Effector memory CD4-positive, alpha-beta T cell (primary cell): ENCODE measurements around the gene DNAH6.

Source experiments
- DNase-seq, 3 donors: peaks; one replicate each; pipeline ENCODE4 v3.0.0-alpha.2; 2020
- H3K27ac ChIP-seq: 2 replicates; pipeline ENCODE4 v1.7.0; 2013; ENCODE audit warnings: mild to moderate bottlenecking, low read length, moderate library complexity; ENCODE audit not compliant: insufficient read depth, poor library complexity, severe bottlenecking
- H3K27me3 ChIP-seq: replicated peaks from 2 replicates; pipeline ENCODE4 v1.7.0; 2013; ENCODE audit warnings: mild to moderate bottlenecking, low read length; ENCODE audit not compliant: insufficient read depth, control insufficient read depth, poor library complexity, severe bottlenecking
- H3K36me3 ChIP-seq: 2 replicates; pipeline ENCODE4 v1.7.0; 2013; ENCODE audit warnings: mild to moderate bottlenecking, low read length, moderate library complexity; ENCODE audit not compliant: control insufficient read depth, insufficient read depth
- H3K4me1 ChIP-seq: 2 replicates; pipeline ENCODE4 v1.7.0; 2013; ENCODE audit warnings: low read length, mild to moderate bottlenecking; ENCODE audit not compliant: control insufficient read depth, insufficient read depth, poor library complexity, severe bottlenecking
- H3K4me3 ChIP-seq: 2 replicates; pipeline ENCODE4 v1.7.0; 2013; ENCODE audit warnings: low read length, low read depth, mild to moderate bottlenecking; ENCODE audit not compliant: insufficient read depth, poor library complexity, severe bottlenecking
- H3K9me3 ChIP-seq: 2 replicates; pipeline ENCODE4 v1.7.0; 2013; ENCODE audit warnings: mild to moderate bottlenecking, low read length, moderate library complexity; ENCODE audit not compliant: control insufficient read depth

Gene DNAH6

DNA sequence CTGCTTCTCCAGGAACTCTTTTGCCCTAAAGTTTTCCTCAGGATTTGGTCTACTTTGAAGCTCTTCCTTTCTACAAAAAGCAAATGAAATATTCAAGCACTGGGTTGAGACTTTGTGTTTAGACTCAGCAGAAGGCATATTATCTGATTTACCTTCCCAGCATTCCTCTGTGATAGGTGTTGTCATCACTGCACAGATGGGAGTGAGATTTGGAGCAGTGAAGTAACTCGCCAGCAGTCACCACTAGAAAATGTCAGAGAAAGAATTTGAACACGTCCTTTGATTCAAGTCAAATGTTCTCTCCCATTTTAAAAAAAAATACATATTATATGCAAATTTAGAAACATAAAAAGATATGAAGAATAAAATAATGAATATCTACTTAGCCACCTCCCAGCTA, 112.2 kb downstream of the DNAH6 start:
- Histone ChIP-seq H3K36me3 (no peaks in the 10 kb centered on the region), H3K9me3 (no peaks in the 10 kb centered on the region), H3K27me3 (no peaks in the 10 kb centered on the region), H3K4me3 (no peak overlapping the region), H3K4me1 (peaks cover 5% of the 10 kb centered on the region), H3K27ac (no peak overlapping the region)
- DNase-seq: no peak

DNA sequence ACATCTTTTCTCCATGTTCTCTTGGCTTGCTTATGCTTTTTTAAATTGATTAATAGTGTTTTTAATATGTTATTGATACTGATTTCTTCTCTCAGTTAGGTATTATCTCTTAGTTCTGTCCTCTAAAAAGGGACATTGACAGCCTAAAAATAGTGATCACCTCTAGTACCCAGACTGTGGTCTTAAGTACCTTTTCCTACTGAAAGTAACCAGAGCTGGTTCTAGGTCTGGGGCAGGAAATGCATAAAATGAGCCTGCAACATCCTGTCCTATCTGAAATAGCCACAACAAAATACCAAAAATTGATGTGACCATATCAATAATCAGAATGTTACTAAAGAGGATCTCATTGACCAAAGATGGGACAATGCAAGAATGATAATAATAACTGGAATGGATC, 113.3 kb downstream of the DNAH6 start:
- H3K4me3 ChIP-seq: no peak overlapping the region
- H3K27me3 ChIP-seq: no peaks in the 10 kb centered on the region
- H3K4me1 ChIP-seq: peaks cover 5% of the 10 kb centered on the region
- no peaks in the 10 kb centered on the region for H3K9me3 ChIP-seq
- DNase-seq: no peak
- H3K36me3 ChIP-seq: no peaks in the 10 kb centered on the region
- H3K27ac ChIP-seq: no peak overlapping the region

GRCh38 chr2:84631047-84631446, 114.7 kb downstream of the DNAH6 start:
- no peak overlapping the region for H3K27ac ChIP-seq
- no peak for DNase-seq

DNA sequence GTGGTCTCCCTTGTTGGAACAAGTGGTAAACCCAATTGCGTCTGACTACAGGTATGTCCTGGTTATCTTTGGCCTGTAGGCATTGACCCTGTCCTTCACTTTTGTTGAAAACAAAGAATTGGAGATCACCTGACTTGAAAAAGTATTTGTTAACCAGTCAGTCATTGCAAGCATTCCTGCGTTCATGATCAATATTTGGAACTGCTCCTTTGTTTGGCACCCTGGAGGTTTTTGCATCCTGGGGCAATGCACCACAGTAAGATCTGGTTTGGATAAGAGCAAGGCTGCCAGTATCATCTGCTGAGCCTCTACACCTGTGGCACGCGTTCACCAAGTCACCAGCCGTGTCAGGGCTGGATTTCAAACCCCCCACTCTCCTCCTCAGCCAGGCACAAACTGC, 115.7 kb downstream of the DNAH6 start:
- Histone ChIP-seq H3K27me3 (no peaks in the 10 kb centered on the region), H3K4me3 (no peak overlapping the region), H3K4me1 (peaks cover 5% of the 10 kb centered on the region), H3K9me3 (no peaks in the 10 kb centered on the region), H3K27ac (no peak overlapping the region), H3K36me3 (no peaks in the 10 kb centered on the region)
- no peak for DNase-seq

More at GRCh38 chr2:84631047-84631446, 114.7 kb downstream of the DNAH6 start:
- H3K4me3 ChIP-seq: no peak overlapping the region
- no peaks in the 10 kb centered on the region for H3K9me3 ChIP-seq
- no peaks in the 10 kb centered on the region for H3K36me3 ChIP-seq
- H3K27me3 ChIP-seq: no peaks in the 10 kb centered on the region
- H3K4me1 ChIP-seq: peaks cover 5% of the 10 kb centered on the region

DNA sequence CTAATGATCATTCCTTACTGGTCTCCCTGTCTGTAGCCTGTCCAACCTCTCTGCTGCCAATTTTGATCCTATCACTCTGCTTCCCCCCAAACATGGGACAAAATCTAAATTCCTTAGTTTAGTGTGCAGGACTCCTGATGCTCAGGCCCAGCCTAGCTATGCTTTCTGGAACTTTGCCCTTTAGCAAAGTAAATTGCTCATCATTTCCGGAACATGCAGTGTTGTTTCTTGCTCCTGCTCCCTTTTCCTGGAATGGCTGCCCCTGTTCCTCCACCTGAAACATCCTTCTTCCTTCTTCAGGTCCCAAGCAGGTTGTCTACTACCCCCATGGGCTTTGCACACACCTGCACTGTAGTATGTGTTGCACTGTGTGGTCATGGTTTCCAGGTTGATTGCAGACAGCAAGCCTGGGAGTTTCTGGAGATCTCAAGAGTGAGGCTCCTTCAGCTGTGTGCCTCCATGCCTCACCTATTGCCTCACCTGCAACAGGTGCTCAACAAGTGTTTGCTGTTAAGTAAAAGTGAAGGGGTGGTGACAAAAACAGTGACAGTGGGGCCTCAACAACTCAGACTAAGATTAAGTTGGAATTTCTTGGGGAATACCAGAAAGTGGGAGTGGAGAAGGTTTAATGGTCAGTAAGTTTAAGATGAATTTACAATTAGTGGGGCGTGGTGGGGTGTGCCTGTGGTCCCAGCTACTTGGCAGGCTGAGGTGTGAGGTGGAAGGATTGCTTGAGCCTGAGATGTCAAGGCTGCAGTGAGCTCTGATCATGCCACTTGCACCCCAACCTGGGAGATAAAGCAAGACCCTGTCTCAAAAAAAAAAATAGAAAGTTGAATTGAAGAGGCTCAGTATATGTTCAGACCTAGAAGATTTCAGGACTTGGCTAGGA, 120.0 kb downstream of the DNAH6 start:
- no peaks in the 10 kb centered on the region for H3K9me3 ChIP-seq
- DNase-seq: no peak
- no peaks in the 10 kb centered on the region for H3K36me3 ChIP-seq

DNA sequence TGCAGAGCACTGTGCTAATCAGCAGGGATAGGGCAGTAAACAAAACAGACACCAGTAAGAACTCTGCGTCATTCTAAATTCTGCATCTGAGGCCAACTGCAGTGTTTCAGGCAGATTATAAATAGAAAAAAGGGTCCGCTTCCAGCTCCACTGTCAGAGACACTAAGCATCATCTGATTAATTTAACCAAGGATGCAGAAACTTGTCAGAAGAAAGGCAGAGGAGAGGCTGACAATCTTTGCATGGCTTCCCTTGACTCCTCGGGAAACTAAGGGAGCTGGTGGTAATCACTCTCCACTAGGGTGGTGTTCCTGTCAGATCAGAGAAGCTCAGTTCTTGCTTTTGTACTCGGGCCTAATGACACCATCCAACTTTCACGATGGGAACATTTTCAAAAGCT, 123.5 kb downstream of the DNAH6 start:
- Histone ChIP-seq H3K9me3 (no peaks in the 10 kb centered on the region), H3K4me1 (no peaks in the 10 kb centered on the region), H3K27ac (no peak overlapping the region), H3K4me3 (no peak overlapping the region), H3K36me3 (no peaks in the 10 kb centered on the region), H3K27me3 (no peaks in the 10 kb centered on the region)
- no peak for DNase-seq

More for the DNA sequence above, 120.0 kb downstream of the DNAH6 start:
- Histone ChIP-seq H3K27ac (no peak overlapping the region), H3K4me1 (peaks cover 5% of the 10 kb centered on the region), H3K4me3 (no peak overlapping the region), H3K27me3 (no peaks in the 10 kb centered on the region)

GRCh38 chr2:84640411-84640810, 124.1 kb downstream of the DNAH6 start:
- Histone ChIP-seq H3K36me3 (no peaks in the 10 kb centered on the region), H3K4me1 (no peaks in the 10 kb centered on the region), H3K4me3 (no peak overlapping the region), H3K27me3 (no peaks in the 10 kb centered on the region), H3K27ac (no peak overlapping the region), H3K9me3 (no peaks in the 10 kb centered on the region)
- no peak for DNase-seq

GRCh38 chr2:84641021-84641420, 124.7 kb downstream of the DNAH6 start:
- no peak overlapping the region for H3K27ac ChIP-seq
- no peaks in the 10 kb centered on the region for H3K4me1 ChIP-seq
- H3K27me3 ChIP-seq: no peaks in the 10 kb centered on the region
- no peaks in the 10 kb centered on the region for H3K9me3 ChIP-seq
- H3K36me3 ChIP-seq: no peaks in the 10 kb centered on the region
- no peak for DNase-seq
- no peak overlapping the region for H3K4me3 ChIP-seq

DNA sequence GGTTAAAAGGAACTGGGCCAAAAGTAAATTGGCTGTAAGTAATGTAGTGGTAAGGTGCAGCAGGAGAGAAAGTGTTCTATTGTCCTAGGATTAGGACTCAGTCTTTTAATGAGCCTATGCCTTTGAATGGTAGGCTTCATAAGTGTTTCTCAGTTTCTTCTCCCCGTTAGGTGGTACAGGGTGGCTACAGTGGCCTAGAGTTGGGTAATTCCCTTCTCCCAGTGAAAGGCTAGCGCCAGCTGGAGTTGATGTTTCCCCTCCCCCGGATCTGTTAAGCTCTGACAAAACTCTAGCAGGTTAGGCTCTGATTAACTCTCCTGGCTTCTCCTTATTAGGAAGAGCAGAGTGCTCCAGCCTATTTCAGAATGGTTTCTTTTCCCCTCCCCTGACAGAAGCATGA, 127.7 kb downstream of the DNAH6 start:
- no peaks in the 10 kb centered on the region for H3K27me3 ChIP-seq
- no peak for DNase-seq

DNA sequence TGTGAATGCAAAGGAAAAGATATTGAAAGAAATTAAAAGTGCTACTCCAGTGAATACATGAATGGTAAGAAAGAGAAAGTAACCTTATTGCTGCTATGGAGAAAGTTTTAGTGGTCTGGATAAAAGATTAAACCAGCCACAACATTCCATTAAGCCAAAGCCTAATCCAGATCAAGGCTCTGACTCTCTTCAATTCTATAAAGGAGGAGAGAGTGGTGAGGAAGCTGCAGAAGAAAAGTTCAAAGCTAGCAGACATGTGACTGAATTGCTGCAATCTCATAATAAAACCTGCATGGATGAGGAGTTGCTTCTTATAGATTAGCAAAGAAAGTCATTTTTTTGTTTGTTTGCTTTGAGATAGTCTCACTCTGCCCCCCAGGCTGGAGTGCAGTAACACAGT, 130.2 kb downstream of the DNAH6 start:
- Histone ChIP-seq H3K36me3 (no peaks in the 10 kb centered on the region), H3K27me3 (no peaks in the 10 kb centered on the region), H3K9me3 (no peaks in the 10 kb centered on the region), H3K4me3 (no peak overlapping the region), H3K27ac (no peak overlapping the region), H3K4me1 (peaks cover 11% of the 10 kb centered on the region)
- DNase-seq: no peak

More for the DNA sequence above, 127.7 kb downstream of the DNAH6 start:
- no peak overlapping the region for H3K27ac ChIP-seq
- H3K4me3 ChIP-seq: no peak overlapping the region
- no peaks in the 10 kb centered on the region for H3K9me3 ChIP-seq
- H3K36me3 ChIP-seq: no peaks in the 10 kb centered on the region
- H3K4me1 ChIP-seq: no peaks in the 10 kb centered on the region
